Measurements from ENCODE around the gene EPRS1.
"Not testable (repeated sequence)": the region's sequence is repeated elsewhere in the genome, so short reads cannot be mapped to it uniquely, and the experiment has no call there.

The EPRS1 gene
- total RNA-seq = 70.6 to 331 (median 275) reads per million in 18 experiments

- DNase-seq = peak; percentile 97 to 98
Measured at GRCh38 chr1:220046052-220046930, at the start of gene EPRS1. Gene EPRS1 (minus strand): TSS chr1:220046505. CDS start chr1:220046388, 117 bp downstream.

DNA sequence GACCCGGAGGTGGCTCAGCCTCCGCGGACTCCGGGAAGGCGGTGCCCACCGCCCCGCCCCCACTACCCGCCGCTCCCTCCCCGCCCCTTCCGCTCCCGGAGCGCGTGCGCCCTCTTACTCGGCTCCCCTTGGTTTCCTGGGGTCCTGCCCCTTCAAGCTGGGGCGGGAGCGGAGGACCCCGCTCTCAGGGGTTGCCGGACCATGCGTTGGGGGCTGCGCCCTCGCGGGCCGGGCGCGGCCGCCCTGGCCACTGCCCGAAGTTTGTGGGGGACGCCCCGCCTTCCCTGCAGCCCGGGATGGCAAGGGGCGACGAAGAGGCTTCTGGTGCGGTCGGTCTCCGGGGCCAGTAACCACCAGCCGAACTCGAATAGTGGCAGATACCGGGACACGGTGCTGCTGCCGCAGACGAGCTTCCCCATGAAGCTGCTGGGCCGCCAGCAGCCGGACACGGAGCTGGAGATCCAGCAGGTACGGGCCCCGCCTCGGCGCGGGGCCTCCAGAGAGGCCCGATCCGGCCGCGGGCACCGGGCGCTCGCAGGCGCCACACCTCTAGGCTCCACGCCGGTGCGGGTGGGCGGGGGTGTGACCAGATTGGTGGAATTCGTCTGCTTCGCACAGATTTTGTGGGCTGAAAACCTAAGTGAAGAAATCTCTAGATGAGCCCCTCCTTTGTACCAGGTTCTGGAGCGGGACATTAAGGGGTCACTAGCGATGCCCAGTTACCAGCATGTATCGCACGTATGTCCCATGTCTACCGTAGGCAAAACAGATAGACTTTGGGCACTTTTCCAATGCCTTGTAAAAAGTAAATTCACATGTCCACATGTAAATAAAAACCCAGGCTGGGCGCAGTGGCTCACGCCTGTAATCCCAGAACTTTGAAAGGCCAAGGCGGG is 48.0 kb upstream of the EPRS1 start, which contains the start of gene IARS2:
TSS of gene IARS2 (plus strand) at position 117 of the 896 bp plus-strand sequence. CDS start at position 202, 85 bp downstream.
- DNase-seq = peak; percentile 82 to 89

- no peak for DNase-seq
Measured at GRCh38 chr1:220093361-220094015, 47.2 kb upstream of the EPRS1 start.

GRCh38 chr1:220092694-220093093 is 46.4 kb upstream of the EPRS1 start:
- DNase-seq = no peak

DNA sequence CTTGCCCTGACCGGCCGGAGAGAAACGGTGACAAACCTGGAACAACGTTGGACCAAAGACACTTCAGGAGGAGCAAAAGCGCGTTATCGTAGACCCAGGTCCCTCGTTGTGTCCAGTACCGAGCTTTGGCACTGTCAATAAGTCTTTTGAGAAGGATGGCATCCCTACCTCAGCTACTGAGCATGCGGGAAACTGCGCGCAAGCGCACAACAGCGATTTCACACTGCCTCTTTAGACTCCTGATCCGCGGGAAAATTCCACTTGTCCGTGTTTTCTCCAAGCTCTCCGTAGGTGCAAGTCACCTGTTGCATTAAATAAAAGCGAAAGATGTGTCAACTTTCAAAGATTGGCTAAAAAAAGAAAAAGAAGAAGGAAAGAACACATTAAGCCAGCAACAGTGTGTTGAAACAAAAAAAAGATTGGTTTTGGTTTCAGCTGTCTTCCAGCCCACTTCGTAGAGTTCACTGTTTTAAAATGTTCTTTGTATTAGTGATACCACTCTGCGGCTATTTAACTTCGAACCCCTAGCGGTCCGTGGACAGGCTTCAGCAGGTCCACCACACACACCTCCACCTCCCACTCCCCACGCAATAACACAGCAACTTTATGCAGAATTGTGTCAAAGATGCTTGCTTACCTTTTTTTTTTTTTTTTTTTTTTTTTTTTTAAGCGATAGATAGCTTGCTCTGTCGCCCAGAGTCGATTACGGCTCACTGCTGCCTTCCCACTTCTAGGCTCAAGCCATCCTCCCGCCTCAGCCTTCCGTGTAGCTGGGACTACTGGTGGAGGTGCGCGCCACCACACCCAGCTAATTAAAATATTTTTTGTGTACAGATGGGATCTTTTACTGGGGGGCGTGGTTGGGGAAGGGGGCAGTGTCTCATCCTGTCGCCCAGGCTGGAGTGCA is 43.6 kb upstream of the EPRS1 start, which contains the start of gene BPNT1:
TSS of gene BPNT1 (minus strand) at position 139 of the 907 bp plus-strand sequence. CDS start 9,942 bp downstream, outside the sequence.
- peak; percentile 98 for DNase-seq

- not testable (repeated sequence) for DNase-seq
Measured at GRCh38 chr1:220086261-220086686, 40.0 kb upstream of the EPRS1 start.

DNA sequence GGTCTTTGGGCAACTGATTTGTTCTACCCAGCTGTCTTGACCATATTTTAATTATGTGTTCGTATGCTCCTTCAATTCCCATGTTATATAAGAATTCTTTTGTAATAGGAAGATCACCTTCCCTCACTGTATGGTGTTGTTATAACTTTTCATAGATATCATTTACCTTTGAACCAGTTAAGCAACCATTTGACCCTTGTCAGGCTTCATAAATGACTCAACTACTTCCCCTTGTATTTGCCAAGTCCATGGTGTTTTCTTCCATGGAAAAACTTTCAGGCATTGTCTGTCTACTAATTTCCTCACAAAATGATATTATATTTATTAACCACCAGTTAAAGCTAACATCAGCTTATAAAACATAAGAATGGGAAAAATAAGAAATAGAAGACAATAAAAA is 38.2 kb upstream of the EPRS1 start:
- DNase-seq = peak; percentile 1 to 37

GRCh38 chr1:220077887-220078286 is 31.6 kb upstream of the EPRS1 start:
- DNase-seq = no peak

GRCh38 chr1:220076861-220077762 is 30.8 kb upstream of the EPRS1 start:
- DNase-seq = no peak

- DNase-seq = no peak
Measured at GRCh38 chr1:220067269-220068204, 21.2 kb upstream of the EPRS1 start.

DNA sequence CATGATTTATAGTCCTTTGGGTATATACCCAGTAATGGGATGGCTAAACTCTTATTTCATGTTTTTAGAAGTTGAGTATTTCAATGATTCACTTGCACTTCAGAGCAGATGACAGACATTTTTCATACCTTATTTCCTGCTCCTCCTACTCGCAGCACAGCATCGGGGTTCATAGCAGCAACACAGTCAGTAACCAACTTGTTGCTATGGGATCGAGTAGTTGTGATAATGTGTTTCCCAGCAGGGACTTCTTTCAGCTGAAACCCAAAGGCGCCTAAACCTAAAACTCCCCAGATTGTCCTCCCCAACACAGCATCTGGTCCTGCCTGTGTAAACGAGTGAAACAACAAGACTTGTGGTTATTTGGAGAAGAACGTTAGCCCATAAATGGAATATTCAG is 16.3 kb upstream of the EPRS1 start:
- no peak for DNase-seq

- no peak for DNase-seq
Measured at GRCh38 chr1:220060876-220061275, 14.6 kb upstream of the EPRS1 start.

DNA sequence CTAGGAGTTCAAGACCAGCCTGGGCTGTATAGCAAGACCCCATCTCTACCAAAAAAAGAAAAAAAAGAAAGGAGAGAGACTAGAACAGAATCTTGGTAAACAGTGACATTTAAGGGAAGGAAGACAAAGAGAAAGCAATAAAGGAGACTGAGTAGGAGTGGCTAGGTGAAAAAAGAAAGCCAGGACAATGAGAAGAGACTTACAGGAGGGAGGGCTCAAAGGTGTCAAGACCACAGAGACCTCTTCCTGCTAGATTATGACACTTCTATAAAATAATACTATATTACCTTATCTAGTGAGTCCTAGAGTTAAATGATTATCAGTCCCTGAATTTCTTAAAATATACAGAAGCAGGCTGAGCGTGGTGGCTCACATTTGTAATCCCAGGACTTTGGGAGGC is 10.1 kb upstream of the EPRS1 start:
- no peak for DNase-seq

GRCh38 chr1:220045356-220046051 is 801 bp downstream of the EPRS1 start:
- no peak for DNase-seq

- DNase-seq = peak; percentile 50 to 60
Measured at GRCh38 chr1:220044678-220045355, 1.5 kb downstream of the EPRS1 start.

GRCh38 chr1:220043646-220044045 is 2.7 kb downstream of the EPRS1 start:
- DNase-seq = no peak

- DNase-seq = no peak
Measured at GRCh38 chr1:220040028-220040596, 6.2 kb downstream of the EPRS1 start.
